ENCODE data around the gene ATP8B4. TPM values are rescaled to one million over a fixed set of nuclear protein-coding genes. Genes with fewer than 3 reads are reported as not detected.

ATP8B4 gene
- total and polyA plus RNA-seq, 10 of the 15 experiments (the other 5 are each of a cell fraction or from before 2014, with no cell fraction given) = 0.02 to 0.94 (median 0.19) TPM

DNA sequence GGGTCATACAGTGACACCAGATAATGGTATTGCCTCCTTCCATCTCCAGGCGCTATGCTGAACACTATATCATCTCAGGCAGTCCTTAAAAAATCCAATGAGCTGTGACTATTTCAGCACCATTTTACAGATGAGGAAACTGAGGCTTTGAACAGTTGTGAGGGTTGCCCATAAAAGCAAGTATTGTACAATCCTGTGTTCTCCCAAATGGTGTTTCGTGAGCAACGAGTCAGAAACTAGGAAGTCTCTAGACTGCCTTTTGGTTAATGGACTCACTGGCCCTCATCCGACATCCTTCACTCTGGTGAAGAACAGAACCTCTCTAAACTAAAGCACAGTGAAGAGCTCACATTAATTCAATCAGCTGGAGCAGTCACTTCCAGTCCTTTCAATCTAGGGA is 61.8 kb downstream of the ATP8B4 start:
- H3K9me3 ChIP-seq (replicated peaks; ENCODE audit: control insufficient read depth, insufficient read depth, low read length) = no peaks in the 10 kb centered on the region
- WGBS (ENCODE audit: insufficient coverage, insufficient replicate concordance, low lambda C conversion rate, missing lambda C conversion rate) = 67% methylated on average over 4 of the region's 4 CpGs
- ChIA-PET CTCF (interaction anchor here (1.1 to 1.8 kb wide), 4 partner anchors 10 to 54 kb away, joined by 3 to 7 read pairs (median 5); no protein-coding TSS in a partner anchor), POLR2A (no interaction called here), SMC1A (ENCODE audit: uncharacterized antibody, unreplicated experiment) (interaction anchor here (1.2 to 2.1 kb wide), 4 partner anchors 10 to 671 kb away, joined by 3 to 7 read pairs (median 4); no protein-coding TSS in a partner anchor), RAD21 (ENCODE audit: unreplicated experiment) (interaction anchor here (0.9 to 1.6 kb wide), 5 partner anchors 9 to 181 kb away, joined by 3 to 4 read pairs (median 4); no protein-coding TSS in a partner anchor)
- no peak overlapping the region for H3K27ac ChIP-seq (ENCODE audit: control insufficient read depth, insufficient read depth)
- H3K4me2 ChIP-seq (ENCODE audit: control insufficient read depth, insufficient read depth) = no peak overlapping the region
- H3K9ac ChIP-seq (ENCODE audit: control insufficient read depth, insufficient read depth, low read length) = no peak overlapping the region
- no peak for FAIRE-seq
- no peak for ATAC-seq
- intact Hi-C loops (cut with micrococcal nuclease; ENCODE audit: unreplicated experiment) (loop anchor here (5.0 kb wide), 1 partner anchor 90 kb away; no protein-coding TSS in a partner anchor), in situ Hi-C loops (cut with MboI) (loop anchor here (10.0 kb wide), 1 partner anchor 812 kb away; no protein-coding TSS in a partner anchor)
- no peak overlapping the region for H2AFZ ChIP-seq (ENCODE audit: control insufficient read depth, low read depth, low read length)
- H3K79me2 ChIP-seq (ENCODE audit: control insufficient read depth, insufficient read depth, low read length) = no peaks in the 10 kb centered on the region
- H4K20me1 ChIP-seq (ENCODE audit: control insufficient read depth, insufficient read depth) = no peaks in the 10 kb centered on the region
- no peak overlapping the region for H3K4me3 ChIP-seq
- H3K36me3 ChIP-seq (ENCODE audit: control insufficient read depth in 2 of 2, insufficient read depth in 2 of 2, low read length in 1 of 2) = no peaks in the 10 kb centered on the region
- no peaks in the 10 kb centered on the region for H3K4me1 ChIP-seq (ENCODE audit: control insufficient read depth, insufficient read depth, low read length)
- no peak for DNase-seq (ENCODE audit: low read depth, low spot score)
- BruUV-seq (replicated peaks) = no TSS peak
- no peaks in the 10 kb centered on the region for H3K27me3 ChIP-seq (replicated peaks in 1 of 2; ENCODE audit: control insufficient read depth in 2 of 2, insufficient read depth in 2 of 2, low read length in 1 of 2)
- TF ChIP-seq, protein P1, sequence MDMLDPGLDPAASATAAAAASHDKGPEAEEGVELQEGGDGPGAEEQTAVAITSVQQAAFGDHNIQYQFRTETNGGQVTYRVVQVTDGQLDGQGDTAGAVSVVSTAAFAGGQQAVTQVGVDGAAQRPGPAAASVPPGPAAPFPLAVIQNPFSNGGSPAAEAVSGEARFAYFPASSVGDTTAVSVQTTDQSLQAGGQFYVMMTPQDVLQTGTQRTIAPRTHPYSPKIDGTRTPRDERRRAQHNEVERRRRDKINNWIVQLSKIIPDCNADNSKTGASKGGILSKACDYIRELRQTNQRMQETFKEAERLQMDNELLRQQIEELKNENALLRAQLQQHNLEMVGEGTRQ (IDR thresholded peaks at IDR 0.05; ENCODE audit: borderline replicate concordance, low read depth, low read length) = no peak
- no peak for TF ChIP-seq RAD21 (IDR thresholded peaks at IDR 0.05; ENCODE audit: insufficient read depth, low read depth, low read length)
- TF ChIP-seq ZBED1 (IDR thresholded peaks at IDR 0.05; ENCODE audit: borderline replicate concordance) = no peak
- no peak for TF ChIP-seq EP300 (IDR thresholded peaks at IDR 0.05; ENCODE audit: borderline replicate concordance in 1 of 2, control insufficient read depth in 1 of 2, low read depth in 2 of 2, low read length in 2 of 2)
- TF ChIP-seq SMC3 (IDR thresholded peaks at IDR 0.05; ENCODE audit: borderline replicate concordance, low read length) = no peak
- TF ChIP-seq DPF2 (IDR thresholded peaks at IDR 0.05) = no peak
- TF ChIP-seq FOXM1 (IDR thresholded peaks at IDR 0.05; ENCODE audit: low read depth, low read length) = no peak
- TF ChIP-seq ZNF622 (IDR thresholded peaks at IDR 0.05) = no peak
- TF ChIP-seq RELB (IDR thresholded peaks at IDR 0.05; ENCODE audit: low read depth) = no peak
- no peak for TF ChIP-seq PKNOX1 (IDR thresholded peaks at IDR 0.05)
- no peak for TF ChIP-seq RAD51 (IDR thresholded peaks at IDR 0.05)
- TF ChIP-seq, protein P2, sequence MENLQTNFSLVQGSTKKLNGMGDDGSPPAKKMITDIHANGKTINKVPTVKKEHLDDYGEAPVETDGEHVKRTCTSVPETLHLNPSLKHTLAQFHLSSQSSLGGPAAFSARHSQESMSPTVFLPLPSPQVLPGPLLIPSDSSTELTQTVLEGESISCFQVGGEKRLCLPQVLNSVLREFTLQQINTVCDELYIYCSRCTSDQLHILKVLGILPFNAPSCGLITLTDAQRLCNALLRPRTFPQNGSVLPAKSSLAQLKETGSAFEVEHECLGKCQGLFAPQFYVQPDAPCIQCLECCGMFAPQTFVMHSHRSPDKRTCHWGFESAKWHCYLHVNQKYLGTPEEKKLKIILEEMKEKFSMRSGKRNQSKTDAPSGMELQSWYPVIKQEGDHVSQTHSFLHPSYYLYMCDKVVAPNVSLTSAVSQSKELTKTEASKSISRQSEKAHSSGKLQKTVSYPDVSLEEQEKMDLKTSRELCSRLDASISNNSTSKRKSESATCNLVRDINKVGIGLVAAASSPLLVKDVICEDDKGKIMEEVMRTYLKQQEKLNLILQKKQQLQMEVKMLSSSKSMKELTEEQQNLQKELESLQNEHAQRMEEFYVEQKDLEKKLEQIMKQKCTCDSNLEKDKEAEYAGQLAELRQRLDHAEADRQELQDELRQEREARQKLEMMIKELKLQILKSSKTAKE (IDR thresholded peaks at IDR 0.05; ENCODE audit: low read depth, poor library complexity, severe bottlenecking) = no peak
- no peak for TF ChIP-seq EED (IDR thresholded peaks at IDR 0.05; ENCODE audit: low read depth)
- TF ChIP-seq CBX5 (IDR thresholded peaks at IDR 0.05; ENCODE audit: low read depth) = no peak
- TF ChIP-seq YBX1 (IDR thresholded peaks at IDR 0.05) = no peak

Measured in GM12878 (cell line).